8988T (cell line): ENCODE measurements around the gene HIPK2.

Experiments
- DNase-seq: peaks from one replicate; pipeline ENCODE4 v3.0.0; 2011

Gene HIPK2

DNA sequence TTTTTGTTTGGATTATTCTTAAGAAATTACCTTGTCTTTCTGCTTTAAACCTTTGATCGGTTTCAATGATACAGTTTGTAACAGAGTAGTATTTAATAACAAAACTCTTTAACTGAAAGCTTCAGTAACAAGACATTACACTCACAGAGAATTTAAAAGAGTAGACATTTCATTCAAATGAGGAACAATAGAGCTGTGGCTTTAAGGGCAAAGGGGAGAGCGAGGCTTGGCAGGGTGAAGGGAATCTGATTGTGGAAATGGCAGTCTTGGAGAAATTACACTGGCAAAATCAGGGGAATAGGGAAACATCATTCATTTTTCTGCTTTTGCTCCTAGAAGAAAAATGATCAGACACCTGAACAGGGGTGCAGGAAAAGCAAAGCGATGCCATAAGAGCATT, 5.1 kb upstream of the HIPK2 start:
- no peak for DNase-seq

DNA sequence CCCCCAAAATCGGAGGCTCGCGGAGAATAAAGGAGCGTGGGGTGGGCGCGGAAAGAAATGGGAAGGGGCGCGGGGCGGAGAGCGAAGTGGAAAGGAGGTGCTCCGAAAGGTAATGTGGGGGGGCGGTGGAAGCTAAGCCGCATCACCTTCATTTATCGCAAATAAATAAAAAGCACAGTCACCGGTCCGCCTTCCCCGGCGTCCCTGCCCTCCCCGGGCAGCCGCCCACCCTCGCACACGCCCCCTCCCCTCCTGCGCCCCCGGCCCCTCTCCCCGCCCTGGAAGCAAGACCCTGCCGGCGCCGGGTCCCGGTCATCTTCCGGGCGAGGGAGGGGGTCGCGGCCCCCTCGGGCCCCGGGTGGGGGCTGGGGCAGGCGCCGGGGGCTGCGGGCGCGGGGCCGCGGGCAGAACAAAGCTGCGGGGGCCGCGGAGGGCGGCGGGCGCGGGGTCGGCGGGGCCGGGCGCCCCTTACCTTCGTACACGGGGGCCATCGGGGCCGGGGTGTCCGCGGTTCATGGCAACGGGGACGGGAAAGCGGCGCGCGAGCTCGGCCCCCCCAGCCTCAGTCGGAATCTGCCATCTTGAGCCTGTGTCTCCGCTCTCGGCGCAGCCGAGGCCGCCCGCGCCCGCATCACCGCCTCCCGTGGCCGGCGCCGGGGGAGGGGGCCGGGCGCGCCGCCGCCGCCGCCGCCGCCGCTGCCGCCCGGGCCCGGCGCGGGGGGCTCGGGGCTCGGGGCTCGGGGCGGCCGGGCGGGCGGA, 486 bp downstream of the HIPK2 start:
- peak; percentile 41 for DNase-seq

DNA sequence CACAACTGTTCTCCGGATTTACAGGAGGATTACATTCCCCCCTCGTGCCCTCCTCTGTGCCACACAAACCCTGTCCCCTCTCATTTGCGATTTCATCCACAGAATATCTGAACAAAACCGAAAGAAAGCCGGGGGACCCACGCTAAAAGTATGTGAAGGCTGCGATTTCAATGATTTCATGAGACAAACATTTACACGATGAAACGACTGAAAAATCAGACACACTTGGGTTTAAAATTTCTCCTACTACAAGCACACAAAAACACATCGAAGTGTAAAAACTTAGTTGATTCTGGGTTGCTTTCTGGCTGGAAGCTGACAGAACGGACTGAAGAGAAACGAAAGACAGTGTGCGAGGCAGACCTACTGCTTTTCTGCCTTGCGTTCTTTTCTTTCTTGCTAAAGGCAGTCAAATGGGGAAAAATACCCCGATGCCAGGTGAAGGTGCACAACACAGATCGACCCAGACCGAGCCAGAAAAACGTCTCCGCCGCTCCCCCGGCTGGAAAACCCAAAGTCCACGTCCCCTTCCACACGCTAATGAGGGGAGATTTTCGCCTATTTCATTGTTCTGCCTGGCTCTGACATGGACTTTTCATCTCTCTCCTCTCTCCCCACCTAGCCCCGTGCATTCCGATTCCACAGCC, 1.2 kb downstream of the HIPK2 start:
- DNase-seq = peak; percentile 36

DNA sequence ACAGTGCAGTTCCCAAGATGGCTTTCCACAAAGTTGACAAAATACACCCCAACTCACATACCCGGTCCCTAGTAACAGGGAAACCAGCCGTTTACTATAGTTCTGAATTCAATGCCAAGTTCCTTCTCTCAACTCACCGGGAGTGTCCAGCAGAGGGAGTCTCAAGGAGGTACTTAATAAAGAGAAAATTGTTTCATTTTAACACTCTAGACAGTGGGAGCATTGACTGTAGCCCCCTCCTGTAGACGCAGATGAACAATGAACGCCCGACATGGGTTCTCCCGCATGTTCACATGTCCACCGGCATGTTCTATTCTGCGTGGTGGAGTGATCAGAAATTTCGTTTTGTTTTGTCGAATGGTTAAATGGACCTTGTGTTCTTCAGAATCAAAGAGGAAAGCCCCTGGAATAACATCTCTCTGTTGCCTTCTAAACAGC, 1.9 kb downstream of the HIPK2 start:
- DNase-seq = peak; percentile 45

DNA sequence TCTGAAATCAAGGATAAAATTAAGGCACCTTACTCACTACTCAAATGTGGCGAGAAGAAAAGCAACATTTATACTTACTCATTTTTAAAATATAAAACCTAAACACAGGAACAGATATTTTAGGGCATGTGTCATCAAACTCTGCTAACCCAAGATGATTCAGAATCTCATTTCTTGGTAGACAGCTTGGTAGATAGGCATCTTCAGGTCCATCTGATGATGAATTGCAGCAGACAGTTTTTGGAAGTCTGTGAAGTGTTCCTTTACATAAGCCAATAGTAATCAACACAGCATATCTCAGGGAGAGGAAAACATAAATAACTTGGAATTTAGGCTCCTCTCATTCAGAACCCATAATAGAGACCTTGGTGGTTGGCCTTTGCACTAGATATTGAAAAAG, 3.4 kb downstream of the HIPK2 start:
- DNase-seq = no peak

DNA sequence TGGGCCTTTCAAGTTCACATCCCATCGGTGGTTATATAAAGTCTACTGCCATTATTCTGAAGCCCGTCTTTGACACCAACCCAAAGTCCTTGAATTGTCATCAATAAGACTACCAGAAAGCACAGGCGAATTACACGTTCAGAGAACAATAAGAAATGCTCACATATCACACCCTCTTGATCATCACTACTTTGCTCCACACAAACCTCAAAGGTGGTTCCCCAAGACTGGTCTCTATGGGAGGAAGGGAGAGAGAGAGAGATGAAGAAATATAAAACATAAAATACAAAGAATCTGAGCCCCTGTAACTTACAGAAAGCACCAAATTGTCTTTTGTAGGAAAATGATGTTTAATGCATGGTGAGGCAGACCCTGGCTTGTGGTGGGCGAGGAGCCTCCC, 4.4 kb downstream of the HIPK2 start:
- no peak for DNase-seq

DNA sequence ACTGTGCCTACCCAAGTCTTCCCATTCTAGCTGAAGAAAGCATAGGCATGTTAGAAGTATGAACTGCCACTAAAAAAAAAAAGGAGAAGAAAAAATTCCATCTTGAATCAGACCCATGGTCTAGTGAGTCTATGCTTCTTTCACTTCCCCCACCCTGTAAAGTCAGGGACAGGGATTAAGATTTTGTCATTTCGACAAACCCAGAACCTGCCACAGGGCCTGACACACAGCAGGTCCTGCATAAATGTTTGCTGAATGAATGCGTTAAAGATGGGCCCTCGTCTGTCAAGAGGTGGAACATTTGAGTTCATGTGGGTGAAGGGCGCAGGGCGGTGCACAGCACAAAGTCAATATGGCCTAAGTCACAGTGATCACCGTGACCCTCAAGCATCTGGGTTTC, 4.9 kb downstream of the HIPK2 start:
- DNase-seq = no peak

DNA sequence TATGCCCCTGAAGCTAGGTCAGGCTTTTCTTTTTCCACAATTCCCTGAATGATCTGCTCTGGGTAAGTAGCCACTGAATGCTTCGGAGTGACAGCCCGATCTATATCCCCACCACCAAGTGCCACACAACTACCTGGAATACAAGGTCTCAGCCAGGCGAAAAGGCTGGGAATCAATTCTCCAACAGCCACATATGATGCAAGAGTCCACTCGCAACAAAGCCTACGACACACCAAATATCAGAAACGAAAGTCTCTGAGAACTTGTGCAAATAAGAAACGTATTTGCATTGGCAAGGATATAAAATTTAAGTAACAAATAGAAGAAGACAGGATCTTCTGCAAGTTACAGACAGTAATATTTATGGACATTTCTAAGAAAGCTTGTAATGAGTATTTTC, 5.7 kb downstream of the HIPK2 start:
- no peak for DNase-seq

DNA sequence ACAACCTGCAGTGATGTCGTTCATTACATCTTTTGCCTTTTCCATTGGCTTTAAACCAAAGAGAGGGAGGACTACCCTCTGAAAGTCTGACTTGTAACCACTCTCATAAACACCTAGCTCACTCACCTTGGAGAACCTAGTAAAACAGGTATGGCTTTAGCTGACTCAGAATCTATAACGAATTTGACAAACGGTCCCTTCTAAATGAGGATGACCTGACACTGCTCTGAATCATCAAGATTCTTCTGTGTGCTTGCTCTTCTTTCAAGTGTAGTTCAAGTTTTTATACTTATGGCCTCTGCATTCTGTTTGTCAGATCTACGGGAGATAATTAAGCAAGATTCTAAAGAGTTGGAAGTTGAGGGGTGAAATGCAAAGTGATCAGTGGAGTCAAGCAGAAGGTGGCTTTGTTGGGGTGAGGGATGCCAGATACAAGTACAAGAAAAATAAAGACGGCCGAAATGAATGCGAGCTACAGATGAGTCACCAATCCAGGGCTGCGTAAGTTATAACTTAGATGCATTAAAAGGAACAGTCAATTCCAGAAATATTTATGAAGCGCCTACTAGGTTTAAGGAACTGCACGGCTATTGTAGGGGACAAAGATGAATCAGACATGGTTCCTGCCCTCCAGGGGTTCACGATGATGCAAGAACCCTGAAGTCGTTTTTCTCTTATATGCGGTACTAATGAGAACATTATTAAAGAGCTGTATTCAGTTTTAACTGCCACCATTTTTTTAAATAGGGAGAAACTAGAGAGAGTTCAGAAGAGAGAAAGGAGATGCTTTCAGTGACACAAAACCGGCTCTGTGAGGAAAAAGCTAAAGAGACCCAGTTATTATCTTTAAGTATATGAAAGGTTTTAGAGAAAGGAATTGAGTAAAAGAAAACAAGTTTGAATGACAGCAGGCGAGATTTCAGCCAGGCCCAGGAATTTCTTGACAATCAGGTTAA, 6.5 kb downstream of the HIPK2 start:
- DNase-seq = no peak

DNA sequence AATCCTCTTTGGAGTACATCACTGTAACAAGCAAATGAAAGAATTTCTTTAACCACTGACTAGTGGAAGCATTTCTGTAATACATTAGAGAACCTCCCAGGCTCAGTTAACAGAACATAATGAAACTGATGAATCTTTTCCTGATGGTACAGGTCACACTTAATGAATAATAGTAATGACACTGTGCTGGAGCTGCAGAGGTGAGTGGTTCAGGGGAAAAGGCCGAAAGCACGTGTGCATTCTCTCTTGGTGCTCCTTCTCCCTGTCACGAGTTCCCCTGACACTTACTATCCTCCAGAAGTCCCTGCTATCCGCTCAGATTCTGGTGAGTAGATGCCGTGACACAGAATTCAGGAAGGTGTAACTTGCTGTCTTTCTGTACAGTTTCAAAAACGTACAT, 8.0 kb downstream of the HIPK2 start:
- no peak for DNase-seq

DNA sequence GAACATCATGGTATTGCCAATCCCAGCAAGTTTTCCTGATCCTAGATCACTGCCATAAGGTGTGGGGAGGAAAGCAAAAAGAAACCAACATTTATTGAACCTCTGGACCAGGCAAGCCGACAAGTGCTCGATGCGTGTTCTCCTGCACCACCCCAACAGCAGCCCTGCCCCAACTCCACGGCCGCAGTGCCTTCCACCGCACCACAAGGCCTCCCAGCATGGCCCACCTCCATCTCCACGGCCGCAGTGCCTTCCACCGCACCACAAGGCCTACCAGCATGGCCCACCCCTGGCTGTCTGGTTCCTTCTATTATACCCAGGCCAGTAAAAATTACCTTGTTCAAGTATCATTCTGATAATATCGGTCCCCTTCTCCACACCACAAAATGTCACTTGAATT, 8.7 kb downstream of the HIPK2 start:
- no peak for DNase-seq

DNA sequence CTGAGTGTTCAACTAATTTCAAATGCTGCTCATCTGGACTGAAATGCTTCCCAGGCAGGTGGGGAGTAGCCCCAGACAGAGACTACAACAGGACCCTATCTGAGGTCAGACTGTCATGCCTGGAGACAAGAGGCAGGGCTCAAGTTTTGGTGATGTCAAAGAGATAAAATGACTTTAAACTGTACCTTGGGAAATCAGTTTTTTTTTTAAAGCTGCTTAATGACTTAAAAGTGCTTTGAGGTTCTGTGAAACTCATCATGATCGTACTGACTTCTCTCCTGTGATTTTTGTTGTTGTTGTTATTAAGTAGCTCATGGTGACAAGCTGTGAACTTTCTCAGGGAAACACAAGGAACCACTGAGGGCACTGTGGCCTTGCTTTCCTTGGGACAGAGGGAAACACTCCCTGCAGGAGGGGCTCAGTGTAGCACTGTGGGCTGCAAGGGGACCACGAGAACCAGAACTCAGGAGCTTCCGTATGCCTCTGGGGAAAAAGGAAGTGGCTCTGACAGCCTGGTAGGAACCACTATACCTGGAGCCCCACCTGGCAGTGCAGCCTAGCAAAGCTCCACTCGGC, 9.5 kb downstream of the HIPK2 start:
- DNase-seq = no peak

DNA sequence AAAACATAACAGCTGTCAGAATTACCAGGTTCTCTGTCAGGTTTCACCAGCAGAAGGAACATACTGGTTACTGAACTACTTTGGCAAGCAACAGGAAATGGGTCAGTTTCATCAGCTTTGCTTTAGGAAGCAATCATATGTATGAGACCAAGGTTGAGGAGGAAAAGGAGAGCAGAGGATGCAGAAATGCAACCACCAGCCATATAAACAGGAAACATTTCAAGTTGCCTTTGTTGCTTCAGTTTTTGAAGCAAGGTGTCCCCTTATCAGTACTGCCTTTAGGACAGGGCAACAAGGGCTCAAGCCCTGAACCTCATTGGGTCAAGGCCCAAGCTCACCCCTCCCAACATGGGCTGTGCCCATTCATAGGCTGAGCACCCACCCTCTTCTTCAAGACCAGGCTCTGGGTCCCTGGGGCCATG, 10.2 kb downstream of the HIPK2 start:
- no peak for DNase-seq

DNA sequence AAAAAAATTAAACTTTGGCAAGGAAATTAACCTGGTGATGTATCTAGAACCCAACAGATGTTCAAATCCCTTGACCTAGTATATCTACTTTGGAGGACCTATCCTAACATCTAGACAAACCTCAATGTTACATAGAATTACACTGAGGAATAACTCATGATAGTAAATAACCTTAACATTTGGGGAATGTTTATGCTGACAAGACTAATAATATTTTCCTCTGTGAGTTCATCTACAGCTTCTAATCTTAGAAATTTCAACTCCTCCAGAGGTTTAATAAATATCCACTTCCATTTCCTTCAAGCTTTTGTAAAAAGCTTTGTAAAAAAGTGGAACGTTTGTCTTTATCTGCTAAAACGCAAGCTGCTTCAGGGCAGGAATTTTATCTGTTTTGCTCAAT, 12.7 kb downstream of the HIPK2 start:
- no peak for DNase-seq

DNA sequence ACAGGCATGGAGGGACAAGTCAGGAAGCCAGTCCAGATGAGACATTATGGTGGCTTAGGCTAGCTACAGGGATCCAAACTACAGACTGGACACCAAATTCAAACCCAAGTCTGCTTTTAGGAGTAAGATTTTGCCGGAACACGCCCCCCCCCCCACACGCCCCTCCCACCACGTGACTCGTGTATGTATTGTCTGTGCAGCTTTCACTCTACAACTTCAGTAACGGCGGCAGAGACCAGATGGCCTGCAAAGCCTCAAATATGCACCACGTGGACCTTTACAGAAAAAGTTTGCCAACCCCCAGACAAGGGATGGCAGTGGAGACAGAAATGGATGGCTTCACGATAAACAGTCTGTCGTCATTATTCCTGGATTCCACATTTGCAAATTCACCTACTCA, 14.5 kb downstream of the HIPK2 start:
- no peak for DNase-seq

DNA sequence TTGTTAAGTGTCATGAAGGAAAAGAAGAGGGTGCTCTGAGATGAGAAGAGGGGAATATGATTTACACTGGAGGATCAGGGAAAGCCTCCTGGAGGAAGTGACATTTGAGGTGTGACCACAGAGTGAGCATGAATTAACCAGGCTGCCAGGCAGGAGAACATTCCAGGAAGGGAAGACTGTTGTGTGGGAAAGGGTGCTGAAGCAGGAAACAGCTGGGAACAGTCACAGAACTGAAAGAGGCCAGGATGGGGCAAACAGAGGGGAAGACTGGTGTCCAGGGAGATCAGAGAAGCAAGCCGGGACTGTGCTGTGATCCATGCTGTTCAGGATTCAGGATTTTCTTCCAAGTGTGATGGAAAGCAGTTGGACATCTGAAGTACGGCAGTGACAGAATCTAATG, 14.9 kb downstream of the HIPK2 start:
- no peak for DNase-seq

DNA sequence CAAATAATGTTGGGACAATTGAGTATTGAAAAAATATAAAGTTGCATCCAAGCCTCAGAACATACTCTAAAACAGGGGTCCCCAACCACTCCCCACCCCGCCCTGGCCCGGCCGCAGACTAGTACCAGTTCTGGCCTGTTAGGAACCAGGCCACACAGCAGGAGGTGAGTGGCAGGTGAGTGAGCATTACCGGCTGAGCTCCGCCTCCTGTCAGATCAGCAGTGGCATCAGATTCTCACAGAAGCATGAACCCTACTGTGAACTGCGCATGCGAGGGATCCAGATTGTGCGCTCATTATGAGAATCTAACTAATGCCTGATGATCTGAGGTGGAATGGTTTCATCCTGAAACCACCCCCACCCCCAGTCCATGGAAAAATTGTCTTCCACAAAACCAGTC, 19.4 kb downstream of the HIPK2 start:
- DNase-seq = no peak

DNA sequence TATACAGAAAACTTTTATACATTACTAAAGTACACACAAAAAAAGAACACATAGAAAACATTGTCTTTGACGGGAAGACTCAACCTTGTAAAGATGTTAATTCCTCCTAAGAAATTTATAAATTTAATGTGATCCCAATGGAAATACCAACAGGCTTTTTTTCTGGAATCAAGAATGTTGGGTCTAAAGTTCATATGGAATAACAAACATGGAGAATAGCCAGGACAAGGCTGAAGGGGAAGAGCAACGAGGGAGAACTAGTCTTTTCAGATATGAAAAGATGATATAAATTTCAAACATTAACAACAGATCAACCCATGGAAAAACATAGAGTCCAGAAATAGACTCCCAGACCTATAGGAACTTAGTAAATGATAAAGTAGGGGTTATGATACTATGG, 19.8 kb downstream of the HIPK2 start:
- no peak for DNase-seq

DNA sequence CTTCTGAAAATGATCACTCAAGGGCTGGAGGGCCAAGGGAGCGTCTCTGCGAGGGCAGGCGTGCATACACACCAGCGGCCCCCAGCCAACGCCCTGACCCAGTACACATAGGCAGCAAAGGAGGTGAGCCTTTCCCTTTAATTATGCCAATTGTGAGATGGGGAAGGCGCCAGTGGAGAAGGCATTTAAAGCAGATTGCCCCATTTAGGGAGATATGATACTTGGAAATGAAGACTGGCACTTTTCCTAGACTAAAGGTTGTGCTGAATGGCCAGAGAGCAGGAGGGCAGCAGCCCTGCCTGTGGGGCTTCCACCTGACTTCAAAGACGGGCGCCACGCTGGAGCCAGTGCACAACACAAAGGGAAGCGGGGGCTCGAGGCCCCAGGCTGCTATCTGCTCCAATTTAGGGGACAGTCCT, 24.1 kb downstream of the HIPK2 start:
- no peak for DNase-seq

DNA sequence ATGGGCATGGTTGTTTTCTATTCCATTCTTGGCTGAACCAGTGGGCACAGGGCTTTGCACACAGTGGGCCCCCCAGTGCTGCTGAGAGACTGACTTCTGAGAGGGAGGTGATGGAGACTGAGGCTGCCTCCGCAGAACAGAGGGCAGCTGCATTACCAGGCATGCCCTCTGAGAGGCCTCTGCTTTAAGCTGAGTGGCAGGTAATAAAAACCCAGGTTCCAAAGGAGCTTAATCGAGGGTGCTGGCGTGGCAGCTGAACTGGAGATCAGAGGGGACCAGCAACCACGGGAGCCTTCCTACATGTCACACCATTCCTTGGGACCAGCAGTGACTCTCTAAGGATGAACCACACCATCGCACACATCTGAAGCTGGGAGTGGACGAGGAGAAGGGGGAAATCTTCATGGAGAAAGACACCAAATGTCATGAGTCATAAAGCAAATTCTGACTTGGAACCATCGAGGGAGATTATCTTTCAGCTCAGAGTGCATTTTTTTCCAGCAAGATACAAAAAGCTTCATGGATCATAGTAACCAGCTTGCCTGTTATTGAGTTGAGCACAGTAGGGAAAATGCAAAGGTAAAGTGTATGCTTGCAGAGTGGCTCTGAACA, 24.6 kb downstream of the HIPK2 start:
- no peak for DNase-seq

DNA sequence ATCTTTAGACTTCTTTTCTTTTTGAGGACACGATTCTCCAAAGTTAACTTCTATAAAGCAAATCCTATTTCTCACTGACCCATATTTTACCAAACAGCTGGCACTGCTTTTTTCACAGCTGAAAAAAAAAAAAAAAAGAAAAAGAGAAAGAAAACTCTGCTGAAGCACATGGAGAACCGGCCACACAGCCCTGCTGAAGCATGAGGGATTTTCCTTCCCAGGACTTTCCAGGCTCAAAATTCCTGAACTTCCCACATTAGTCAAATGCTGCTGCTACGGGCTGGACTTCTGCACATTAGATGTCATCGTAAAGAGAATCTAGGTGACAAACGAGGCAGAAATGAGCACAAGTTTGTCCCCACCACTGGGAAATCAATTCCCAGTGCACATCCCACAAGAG, 25.2 kb downstream of the HIPK2 start:
- no peak for DNase-seq

DNA sequence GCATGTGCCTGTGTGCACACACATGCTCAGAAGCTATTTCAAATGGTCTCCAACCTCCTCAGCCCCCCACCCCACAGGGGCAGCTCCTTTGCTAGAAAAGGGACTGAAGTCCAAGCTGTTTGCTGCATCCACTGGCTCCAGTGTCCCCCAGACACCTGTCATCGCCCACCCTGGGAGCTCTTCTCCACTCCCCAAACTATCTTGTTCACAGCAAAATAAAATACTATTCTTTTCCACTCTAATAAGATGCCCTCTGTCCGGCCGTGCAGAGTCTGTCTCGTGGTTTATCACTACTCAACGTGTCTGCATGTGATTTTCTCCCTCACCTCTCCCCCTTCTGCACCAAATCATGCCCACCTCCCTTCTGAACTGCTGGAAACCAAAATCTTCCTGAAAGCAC, 25.6 kb downstream of the HIPK2 start:
- no peak for DNase-seq
